Natural killer cell (primary cell): ENCODE measurements around the gene DNAJC13. TPM values are rescaled to one million over a fixed set of nuclear protein-coding genes. Genes with fewer than 3 reads are reported as not detected.

ENCODE experiments used
- ATAC-seq, 3 donors: fragments of 150-1000 bp in 2 of 3; fragments of 200-7000 bp in 1 of 3; cut with Tn5 transposase; 1 replicate in 1 of 3; 2 replicates in 2 of 3; pipeline ENCODE4 v1.10.0; 2021; ENCODE audit warnings: mild to moderate bottlenecking in 2 of 3, moderate library complexity in 2 of 3
- DNase-seq, 2 donors: peaks; one replicate each; pipeline versions ENCODE4 v3.0.0 to v3.0.0-alpha.2; 2013 to 2021; ENCODE audit warnings: mixed read lengths in 1 of 2
- H3K27ac ChIP-seq: one replicate; pipeline ENCODE4 v1.5.1; 2013; ENCODE audit warnings: mild to moderate bottlenecking, low read length
- H3K27me3 ChIP-seq: one replicate; pipeline ENCODE4 v1.6.1; 2013; ENCODE audit warnings: low read length; ENCODE audit not compliant: control insufficient read depth, insufficient read depth
- H3K36me3 ChIP-seq: one replicate; pipeline ENCODE4 v1.6.1; 2013; ENCODE audit warnings: low read length; ENCODE audit not compliant: control insufficient read depth, insufficient read depth
- H3K4me1 ChIP-seq: one replicate; pipeline ENCODE4 v1.6.1; 2013; ENCODE audit warnings: low read length; ENCODE audit not compliant: control insufficient read depth, insufficient read depth
- H3K4me3 ChIP-seq: one replicate; pipeline ENCODE4 v1.5.1; 2013; ENCODE audit warnings: low read length
- H3K9me3 ChIP-seq: one replicate; pipeline ENCODE4 v1.6.1; 2013; ENCODE audit warnings: low read length; ENCODE audit not compliant: control insufficient read depth, insufficient read depth
- H3K27ac Mint-ChIP-seq, 2 donors: one replicate each; pipeline ENCODE4 v1.8.0; 2022; ENCODE audit warnings: mild to moderate bottlenecking in 2 of 2, mixed read lengths in 2 of 2, moderate library complexity in 1 of 2
- H3K27me3 Mint-ChIP-seq, 2 donors: one replicate each; pipeline ENCODE4 v1.8.0; 2022; ENCODE audit warnings: low read depth in 2 of 2, mixed read lengths in 2 of 2
- H3K36me3 Mint-ChIP-seq: one replicate; pipeline ENCODE4 v1.8.0; 2022; ENCODE audit warnings: mixed read lengths
- H3K4me1 Mint-ChIP-seq, 2 donors: one replicate each; pipeline ENCODE4 v1.8.0; 2022; ENCODE audit warnings: mixed read lengths in 2 of 2
- H3K4me3 Mint-ChIP-seq: one replicate; pipeline ENCODE4 v1.8.0; 2022; ENCODE audit warnings: mild to moderate bottlenecking, moderate library complexity, mixed read lengths
- H3K9me3 Mint-ChIP-seq, 2 donors: one replicate each; pipeline ENCODE4 v1.8.0; 2022; ENCODE audit warnings: mixed read lengths in 2 of 2
- CTCF ChIP-seq: fragments of 200-600 bp; IDR thresholded peaks from one replicate; pipeline ENCODE4 v1.8.0; 2022; ENCODE audit warnings: antibody characterized with exemption
- WGBS: methylation state at CpG from one replicate; pipeline ENCODE4 v1.1.7; 2013; ENCODE audit warnings: missing lambda C conversion rate; ENCODE audit not compliant: insufficient coverage; 5-methylcytosine and 5-hydroxymethylcytosine counted together
- intact Hi-C: fragments of 100-400 bp; cut with micrococcal nuclease; formaldehyde crosslinking; loops from one replicate; pipeline ENCODE4 v1.14.2; 2022
- total RNA-seq, 4 donors: library from RNA; stranded (reverse); fragments of 120-200 nt in 1 of 4; gene quantifications; one replicate each; pipeline versions ENCODE4 v1.2.3 to v1.2.4, GENCODE V29; 2013 to 2022

Gene DNAJC13
- total RNA-seq, 3 donors from 2014 or later (not counting 1 experiment from before 2014, with no cell fraction given) = 30.5 to 44.0 (median 42.9) TPM

- ATAC-seq (no peak), DNase-seq (no peak)
- H3K4me1 Mint-ChIP-seq = no peaks in the 10 kb centered on the region
- intact Hi-C loops = no loop called here
- no peak overlapping the region for H3K4me3 Mint-ChIP-seq
- H3K36me3 Mint-ChIP-seq = peaks cover 49% of the 10 kb centered on the region
- Histone ChIP-seq H3K4me3 (no peak overlapping the region), H3K36me3 (peaks cover 86% of the 10 kb centered on the region), H3K27ac (no peak overlapping the region), H3K27me3 (no peaks in the 10 kb centered on the region), H3K4me1 (no peaks in the 10 kb centered on the region), H3K9me3 (no peaks in the 10 kb centered on the region)
- WGBS = no CpG with 5 or more reads among the region's 3 CpGs
- H3K9me3 Mint-ChIP-seq = no peaks in the 10 kb centered on the region
- H3K27me3 Mint-ChIP-seq = no peaks in the 10 kb centered on the region
- no peak for TF ChIP-seq CTCF
- no peak overlapping the region for H3K27ac Mint-ChIP-seq
Observed at GRCh38 chr3:132456136-132456535, 38.8 kb downstream of the DNAJC13 start.

DNA sequence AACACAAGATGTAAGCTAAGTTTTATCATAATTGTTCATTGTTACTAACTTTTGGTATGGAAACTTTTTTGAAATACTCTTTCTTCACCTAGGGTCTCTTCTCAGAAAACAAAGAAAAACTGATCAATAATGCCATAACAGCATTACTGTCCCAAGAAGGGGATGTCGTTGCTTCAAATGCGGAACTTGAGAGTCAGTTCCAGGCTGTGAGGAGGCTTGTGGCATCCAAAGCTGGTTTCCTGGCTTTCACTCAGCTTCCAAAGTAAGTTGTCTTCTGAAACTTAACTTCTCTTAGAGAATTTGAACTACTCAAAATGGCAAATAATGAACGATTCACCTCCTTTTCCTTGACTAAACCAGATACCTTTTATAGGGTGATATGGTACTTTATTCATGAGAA lies 39.3 kb downstream of the DNAJC13 start:
- Histone ChIP-seq H3K9me3 (no peaks in the 10 kb centered on the region), H3K4me1 (no peaks in the 10 kb centered on the region), H3K4me3 (no peak overlapping the region), H3K27me3 (no peaks in the 10 kb centered on the region), H3K36me3 (peaks cover 87% of the 10 kb centered on the region), H3K27ac (no peak overlapping the region)
- H3K36me3 Mint-ChIP-seq = peaks cover 51% of the 10 kb centered on the region
- no peaks in the 10 kb centered on the region for H3K9me3 Mint-ChIP-seq
- no peaks in the 10 kb centered on the region for H3K4me1 Mint-ChIP-seq
- no peak overlapping the region for H3K27ac Mint-ChIP-seq
- DNase-seq = no peak
- intact Hi-C loops = no loop called here
- TF ChIP-seq CTCF = no peak
- ATAC-seq = no peak
- 100% methylated on average over 2 of the region's 3 CpGs for WGBS
- H3K4me3 Mint-ChIP-seq = no peak overlapping the region
- no peaks in the 10 kb centered on the region for H3K27me3 Mint-ChIP-seq

- intact Hi-C loops = no loop called here
- Histone ChIP-seq H3K4me3 (no peak overlapping the region), H3K4me1 (no peaks in the 10 kb centered on the region), H3K27me3 (no peaks in the 10 kb centered on the region), H3K27ac (no peak overlapping the region), H3K36me3 (peaks cover 85% of the 10 kb centered on the region), H3K9me3 (no peaks in the 10 kb centered on the region)
- 94% methylated on average over 1 of the region's 1 CpG for WGBS
- no peaks in the 10 kb centered on the region for H3K27me3 Mint-ChIP-seq
- DNase-seq = no peak
- H3K4me1 Mint-ChIP-seq = no peaks in the 10 kb centered on the region
- peaks cover 46% of the 10 kb centered on the region for H3K36me3 Mint-ChIP-seq
- no peak overlapping the region for H3K27ac Mint-ChIP-seq
- ATAC-seq = no peak
- H3K4me3 Mint-ChIP-seq = no peak overlapping the region
- no peak for TF ChIP-seq CTCF
- no peaks in the 10 kb centered on the region for H3K9me3 Mint-ChIP-seq
Observed at GRCh38 chr3:132457286-132457685, 40.0 kb downstream of the DNAJC13 start.

- H3K27ac Mint-ChIP-seq = no peak overlapping the region
- H3K27me3 Mint-ChIP-seq = no peaks in the 10 kb centered on the region
- WGBS = no CpG with 5 or more reads among the region's 3 CpGs
- H3K4me3 Mint-ChIP-seq = no peak overlapping the region
- Histone ChIP-seq H3K27me3 (no peaks in the 10 kb centered on the region), H3K36me3 (peaks cover 90% of the 10 kb centered on the region), H3K4me1 (no peaks in the 10 kb centered on the region), H3K9me3 (no peaks in the 10 kb centered on the region), H3K4me3 (no peak overlapping the region), H3K27ac (no peak overlapping the region)
- H3K36me3 Mint-ChIP-seq = peaks cover 43% of the 10 kb centered on the region
- DNase-seq (no peak), ATAC-seq (no peak)
- no peak for TF ChIP-seq CTCF
- intact Hi-C loops = no loop called here
- no peaks in the 10 kb centered on the region for H3K9me3 Mint-ChIP-seq
- H3K4me1 Mint-ChIP-seq = no peaks in the 10 kb centered on the region
Observed at GRCh38 chr3:132459551-132459950, 42.2 kb downstream of the DNAJC13 start.
